Measurements from ENCODE around the gene TRPC6.

GRCh38 chr11:101453682-101454081 lies 130.1 kb downstream of the TRPC6 start:
- TF ChIP-seq CTCF (IDR thresholded peaks at IDR 0.05; ENCODE audit: insufficient read depth, low read length) (no peak), POLR2AphosphoS5 (IDR thresholded peaks at IDR 0.05; ENCODE audit: low read depth) (no peak)

Measured in HL-60 (cell line).